GM18517 (cell line): ENCODE results near the gene CD93.

Experiments used
- ATAC-seq: cut with Tn5 transposase; IDR thresholded peaks from one replicate; pipeline ENCODE4 v1.9.1; 2021; ENCODE audit warnings: mild to moderate bottlenecking, moderate library complexity; ENCODE audit not compliant: unreplicated experiment

Gene CD93

DNA sequence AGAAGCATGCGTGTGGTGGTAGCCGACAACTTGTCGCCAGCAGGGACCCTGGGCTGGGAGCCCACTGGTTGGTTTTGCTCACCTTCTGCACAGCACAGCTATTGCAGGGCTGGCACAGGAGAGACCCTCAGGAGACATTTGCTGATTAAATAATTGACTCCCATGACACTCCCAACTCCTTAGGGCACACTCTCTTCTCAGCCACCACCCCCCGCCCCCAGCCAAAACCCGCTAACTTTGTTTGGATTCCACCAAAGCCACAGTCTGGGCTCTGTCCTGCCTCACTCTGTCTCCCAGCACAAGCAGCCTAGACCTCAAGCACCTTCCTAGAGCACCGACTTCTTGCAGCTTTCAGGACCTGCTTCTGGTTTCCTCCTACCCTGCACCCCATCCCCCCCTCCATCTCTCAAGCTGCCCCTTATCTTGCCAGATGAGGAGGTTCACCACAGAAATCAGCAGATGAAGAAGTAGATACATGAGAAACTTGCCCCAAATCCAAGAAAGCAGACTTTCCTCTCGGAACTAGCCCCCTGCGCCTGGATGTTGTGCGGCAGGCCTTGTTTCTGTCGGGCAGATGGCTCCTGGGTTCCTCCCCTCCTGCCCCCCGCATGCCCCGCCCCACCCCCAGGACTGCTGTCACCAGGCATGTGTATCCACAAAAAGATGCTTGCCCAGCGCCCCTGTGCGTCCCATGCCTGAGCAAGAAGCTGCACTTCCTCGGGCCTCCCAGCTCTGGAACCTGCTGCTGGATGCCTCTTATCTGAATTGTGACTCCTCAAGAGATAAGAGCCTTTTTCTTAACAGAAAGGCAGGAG lies 35.0 kb upstream of the CD93 start:
- no peak for ATAC-seq

DNA sequence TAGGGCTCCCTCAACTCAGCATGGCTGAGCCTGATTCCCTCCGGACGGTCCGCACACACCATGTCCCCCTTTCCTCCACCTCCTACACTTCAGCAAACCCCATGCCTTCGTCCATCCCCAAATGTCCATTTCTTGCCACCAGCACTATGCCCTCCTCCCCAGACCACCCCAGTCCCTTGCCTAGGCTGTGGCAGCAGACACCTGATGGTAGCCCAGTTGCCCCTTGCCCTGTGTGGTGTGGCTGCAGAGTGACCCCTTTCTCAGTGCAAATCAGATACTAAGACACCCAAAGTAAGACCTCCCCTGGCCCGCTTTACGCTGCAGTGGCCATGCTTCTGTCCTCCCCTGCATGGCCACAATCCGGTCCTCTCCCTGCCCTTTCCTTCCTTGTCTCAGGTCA lies 34.1 kb upstream of the CD93 start:
- ATAC-seq = no peak

DNA sequence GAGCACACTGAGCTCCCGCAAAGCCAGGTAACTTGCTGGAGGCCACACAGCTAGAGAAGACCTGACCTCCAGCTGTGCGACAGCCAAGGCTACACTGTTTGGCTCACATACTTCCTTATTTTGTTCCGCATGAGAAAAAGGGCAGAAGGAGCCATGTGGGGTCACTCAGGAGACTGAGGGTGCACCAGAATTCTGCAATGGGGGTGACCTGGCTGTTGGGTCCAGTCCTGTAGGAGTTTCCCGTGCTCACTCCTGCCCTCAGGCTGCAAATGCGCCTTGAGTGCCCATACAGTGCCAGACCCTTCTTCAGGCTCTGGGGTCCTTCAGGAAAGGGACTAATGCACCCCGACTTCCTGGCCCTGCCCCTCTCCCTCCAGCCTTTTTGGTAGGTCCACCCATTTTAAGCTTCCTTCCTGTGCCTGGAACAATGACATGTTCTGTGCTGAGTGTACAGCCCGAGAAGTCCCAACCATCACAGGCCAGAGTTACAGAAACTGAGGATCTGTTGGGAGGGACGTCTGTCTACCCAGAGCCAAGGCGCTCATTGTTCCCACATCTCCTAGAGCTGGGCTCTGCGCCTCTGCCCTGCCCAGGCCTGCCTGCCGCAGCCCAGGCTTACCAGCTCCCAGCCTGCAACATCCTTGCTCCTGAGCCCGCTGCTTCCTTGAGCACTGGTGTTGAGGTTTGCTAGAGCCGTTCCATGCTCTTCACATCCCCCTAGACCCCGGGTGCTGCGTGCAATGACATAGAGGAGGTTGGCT lies 33.5 kb upstream of the CD93 start:
- no peak for ATAC-seq

DNA sequence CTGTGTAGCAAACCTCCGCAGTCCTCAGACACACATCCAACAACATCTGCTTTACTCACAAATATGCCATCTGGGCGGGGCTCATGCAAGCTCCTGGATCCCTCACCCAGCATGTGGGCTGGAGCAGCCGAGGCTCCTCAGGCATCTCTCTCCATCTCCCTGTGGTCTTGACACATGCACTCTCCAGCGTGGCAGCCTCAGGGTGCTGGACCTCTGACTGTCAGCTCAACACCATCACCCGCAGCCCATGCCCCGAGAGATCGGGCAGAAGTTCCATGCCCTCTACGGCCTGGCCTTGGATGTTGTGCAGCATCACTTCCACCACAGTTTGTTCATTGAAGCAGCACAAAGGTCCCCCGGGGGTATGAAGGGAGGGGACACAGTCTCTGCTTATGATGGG lies 32.6 kb upstream of the CD93 start:
- no peak for ATAC-seq

DNA sequence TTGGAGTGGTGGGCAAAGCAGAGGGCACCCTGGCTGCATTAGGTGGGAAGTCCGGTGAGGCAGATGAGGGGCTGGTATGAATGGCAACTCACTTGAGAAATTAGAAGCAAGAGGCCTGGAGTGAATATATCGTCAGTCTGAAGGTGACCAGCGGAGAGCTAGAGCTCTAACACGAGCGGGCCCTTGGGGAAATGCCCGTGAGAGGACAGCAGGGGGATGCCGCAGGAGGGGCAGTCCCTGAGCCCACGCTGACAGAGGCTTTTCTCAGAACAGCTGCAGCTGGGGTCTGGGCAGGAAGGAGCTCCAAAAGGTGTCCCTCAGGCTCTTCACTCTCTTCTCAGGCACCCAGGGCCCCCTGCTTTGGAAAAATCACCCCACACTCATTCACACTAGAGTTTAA lies 32.0 kb upstream of the CD93 start:
- no peak for ATAC-seq

DNA sequence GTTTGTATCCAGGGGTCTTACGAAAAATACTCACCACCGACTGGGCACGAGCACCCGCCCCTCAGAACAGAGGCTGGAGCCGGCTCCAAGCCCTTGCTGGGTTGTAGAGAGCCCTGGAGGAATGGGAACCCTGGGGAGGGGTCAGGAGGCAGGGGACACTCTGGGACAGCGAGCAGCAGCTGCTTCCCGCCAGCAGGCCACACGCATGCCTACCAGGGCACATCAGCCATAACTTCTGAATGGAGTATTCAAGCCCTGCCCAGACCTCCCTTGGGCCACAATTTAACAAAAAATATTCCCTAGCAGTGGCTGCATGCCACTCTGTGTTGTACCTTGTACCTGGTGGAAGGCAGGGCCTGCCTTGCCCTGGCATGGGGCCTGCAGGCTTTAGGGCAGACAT lies 31.6 kb upstream of the CD93 start:
- no peak for ATAC-seq

DNA sequence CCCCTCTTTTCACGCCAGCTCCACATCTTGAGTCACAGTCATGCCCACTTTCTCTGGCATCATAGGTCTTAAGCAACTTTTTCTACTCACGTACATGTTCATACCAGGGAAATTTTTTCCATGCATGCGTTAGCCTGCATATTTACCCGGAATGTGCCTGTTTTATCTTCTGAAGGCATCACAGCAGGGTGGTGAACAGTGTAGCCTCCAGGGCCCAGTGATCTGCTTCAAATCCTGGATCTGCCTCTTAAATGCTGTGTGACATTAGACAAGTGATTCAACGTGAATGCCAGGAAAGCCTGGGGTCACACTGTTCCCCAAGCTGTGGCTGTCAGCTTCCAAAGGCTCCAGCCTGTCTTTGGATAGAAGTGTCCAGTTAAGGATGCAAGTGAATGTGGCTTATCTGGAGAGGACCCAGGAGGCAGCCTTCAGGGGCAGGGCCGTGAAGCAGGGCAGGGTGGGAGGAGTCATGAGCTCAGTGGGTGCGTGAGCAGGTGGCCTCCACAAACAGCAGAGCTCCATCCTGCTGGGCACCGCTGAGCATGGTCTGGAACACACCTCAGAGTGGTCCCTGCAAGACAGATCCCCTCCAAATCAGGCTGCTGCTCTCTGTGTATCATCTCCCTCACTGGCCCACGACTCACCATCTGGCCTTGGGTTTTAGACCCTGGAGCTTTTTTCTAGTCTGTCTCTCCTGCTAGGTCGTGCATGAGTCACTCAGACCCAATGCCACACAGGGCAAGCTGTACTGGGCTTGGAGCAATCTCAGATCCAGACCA lies 30.4 kb upstream of the CD93 start:
- no peak for ATAC-seq

DNA sequence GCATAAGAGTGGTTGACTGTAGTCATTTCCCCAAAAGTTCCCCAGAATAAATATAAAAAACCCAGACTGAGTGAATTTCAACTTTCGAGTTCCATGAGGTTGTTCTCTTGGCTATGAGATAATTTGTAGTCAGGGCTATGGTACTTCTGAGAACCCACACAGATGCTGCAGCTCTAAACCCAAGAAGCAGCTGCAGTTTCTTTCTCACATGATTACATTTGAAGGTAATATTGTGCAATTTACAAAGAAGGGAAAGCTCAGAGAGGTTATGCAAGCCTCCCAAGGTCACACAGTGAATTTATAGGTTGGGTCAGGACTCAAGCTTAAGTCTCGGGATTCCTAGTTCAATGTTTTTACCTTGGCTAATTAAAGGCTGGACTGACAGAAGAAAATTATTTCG lies 29.7 kb upstream of the CD93 start:
- ATAC-seq = no peak

DNA sequence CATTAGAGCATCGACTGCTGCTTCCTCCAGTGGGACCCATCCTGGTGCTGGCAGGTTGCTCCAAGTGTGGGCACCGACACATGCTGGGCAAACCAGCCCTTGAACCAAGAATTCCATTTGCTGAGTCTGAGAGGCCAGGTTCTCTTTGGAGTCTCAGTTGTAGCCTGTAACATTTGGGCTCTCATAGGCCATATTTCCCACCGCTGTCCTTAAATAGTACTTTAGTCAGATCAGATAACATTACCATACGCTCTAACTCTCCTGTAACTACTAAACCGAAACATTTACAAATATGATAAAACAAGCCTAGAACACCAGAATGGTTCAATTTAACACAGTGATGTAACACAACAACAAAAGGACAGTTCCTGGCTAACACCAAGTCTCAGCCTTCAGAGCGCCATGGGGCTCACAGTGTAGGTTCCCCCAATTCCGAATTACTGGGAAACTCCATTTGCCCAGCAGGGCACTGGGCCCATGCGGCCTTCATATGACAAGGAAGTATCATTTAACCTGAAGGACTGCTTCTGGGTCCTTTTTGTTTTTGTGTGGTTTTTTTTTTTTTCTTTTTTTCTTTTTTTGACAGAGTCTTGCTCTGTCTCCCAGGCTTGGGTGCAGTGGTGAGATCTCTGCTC lies 28.4 kb upstream of the CD93 start:
- no peak for ATAC-seq

DNA sequence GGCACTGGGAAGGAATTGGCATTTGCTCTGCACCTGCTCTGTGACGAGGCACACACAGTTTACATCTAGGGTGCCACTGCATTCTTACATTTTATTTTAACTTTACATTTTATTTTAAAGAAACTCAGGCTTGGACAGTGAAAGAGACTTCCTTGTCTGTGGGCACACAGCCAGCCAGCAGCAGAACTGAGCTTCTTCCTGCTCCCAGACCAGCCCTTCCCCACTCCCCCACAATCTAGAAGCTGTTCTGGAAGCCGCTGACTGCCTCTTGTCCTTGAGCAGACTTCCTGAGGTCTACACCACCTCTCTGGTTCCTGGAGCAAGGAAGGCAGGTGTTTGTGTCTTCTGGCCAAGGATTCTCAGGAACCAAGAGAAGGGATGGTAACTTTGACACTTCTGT lies 27.9 kb upstream of the CD93 start:
- ATAC-seq = no peak

DNA sequence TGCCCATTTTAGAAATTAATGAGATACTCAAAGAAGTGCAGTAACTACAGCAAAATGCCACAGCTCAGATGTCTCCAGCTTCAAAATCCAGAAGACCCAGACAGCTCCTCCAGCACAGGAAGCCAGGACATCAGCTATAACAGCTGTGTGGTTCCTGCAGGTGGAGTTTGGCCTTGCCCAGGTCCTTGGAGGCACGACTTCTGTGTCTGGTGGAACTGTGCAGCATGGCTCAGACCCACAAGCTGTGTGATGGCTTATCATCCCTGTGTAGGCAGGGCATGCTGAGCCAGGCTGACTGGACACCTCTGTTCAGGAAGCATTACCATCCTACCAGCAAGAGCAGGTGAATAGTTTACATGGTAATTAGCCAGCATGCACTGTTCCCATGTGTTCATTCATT lies 26.5 kb upstream of the CD93 start:
- no peak for ATAC-seq

DNA sequence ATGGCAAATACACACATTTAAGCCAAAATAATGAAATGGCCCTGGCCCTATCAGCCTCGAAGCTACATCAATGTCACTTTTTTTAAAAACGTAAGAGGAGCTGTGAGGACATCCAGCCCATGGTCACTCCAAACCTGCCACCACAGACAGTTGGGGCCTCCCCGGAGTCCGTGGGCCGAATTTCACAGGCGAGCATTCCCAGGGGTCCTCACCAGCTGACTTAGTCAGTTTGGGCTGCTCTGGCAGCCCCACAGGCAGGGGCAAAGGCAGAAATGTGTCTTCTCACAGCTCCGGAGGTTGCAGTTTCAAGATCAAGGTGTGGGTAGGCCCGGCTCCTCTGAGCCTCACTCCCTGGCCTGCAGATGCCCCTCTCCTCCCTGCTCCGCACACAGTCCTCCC lies 25.8 kb upstream of the CD93 start:
- no peak for ATAC-seq

DNA sequence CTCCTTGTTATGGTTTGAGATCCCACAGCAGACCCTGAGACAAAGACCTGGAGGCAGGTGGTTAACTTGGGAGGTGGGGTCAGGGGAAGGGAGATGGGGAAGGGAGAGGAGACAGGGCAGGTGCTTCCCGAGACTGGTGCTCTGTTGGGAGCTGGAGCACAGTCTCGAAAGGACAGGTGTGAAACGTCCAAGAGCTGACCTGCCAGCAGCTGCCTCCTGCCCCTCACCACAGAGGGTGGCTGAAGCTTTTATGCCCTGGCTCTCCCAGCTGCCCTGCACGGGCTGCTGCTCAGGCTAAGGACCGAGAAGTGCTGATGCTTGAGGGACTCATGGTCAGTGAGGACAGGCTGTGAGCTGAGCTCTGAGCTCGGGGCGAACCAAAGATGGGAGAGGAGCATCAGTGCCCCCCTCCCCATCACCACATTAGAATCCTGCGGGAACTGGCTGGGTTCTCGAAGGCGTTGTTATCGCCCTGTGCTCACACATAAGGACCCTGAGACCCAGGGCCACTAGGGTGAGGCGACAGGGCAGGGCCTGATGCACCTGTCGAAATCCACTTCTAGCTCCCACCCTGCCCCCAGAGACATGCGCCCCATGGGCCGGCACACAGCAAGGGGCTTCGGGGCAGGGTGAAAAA lies 25.3 kb upstream of the CD93 start:
- no peak for ATAC-seq

DNA sequence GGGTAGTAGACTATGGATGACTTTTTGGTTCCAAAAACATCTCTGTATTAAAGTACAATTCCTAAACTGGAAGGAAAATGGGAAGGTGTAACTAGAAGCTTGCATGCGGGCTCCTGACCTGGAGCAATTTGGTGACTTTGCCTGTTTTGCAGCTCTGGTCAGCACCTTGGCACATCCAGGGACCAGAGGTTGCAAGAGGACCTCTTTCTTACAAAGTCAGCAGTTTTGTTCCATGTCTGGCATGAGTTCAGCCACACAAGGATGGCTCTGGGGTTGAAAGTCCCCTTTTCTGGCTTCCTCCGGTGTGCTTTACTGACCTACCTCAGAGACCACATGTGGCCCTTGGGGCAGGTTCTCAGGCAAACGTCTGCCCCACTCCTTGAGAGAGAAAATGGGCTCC lies 22.7 kb upstream of the CD93 start:
- ATAC-seq = no peak

DNA sequence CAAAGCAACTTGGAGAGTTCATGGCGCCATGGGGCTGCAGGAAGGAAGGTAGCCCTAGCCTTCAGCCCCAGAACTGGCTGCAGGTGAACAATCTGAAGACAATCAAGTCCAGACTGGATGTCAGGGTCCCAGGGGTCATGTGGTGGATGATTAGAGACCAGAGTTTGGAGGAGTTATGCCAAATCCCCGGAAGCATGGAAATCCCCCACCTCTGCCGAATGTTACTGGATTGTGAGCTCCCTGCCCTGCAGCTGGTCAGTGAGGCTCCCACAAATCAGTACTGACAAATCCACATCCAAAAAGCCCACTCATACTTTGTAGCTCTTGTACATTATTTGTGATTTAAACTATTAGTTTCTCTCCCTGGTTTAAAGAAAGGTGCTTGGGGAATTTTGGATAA lies 21.3 kb upstream of the CD93 start:
- ATAC-seq = no peak

DNA sequence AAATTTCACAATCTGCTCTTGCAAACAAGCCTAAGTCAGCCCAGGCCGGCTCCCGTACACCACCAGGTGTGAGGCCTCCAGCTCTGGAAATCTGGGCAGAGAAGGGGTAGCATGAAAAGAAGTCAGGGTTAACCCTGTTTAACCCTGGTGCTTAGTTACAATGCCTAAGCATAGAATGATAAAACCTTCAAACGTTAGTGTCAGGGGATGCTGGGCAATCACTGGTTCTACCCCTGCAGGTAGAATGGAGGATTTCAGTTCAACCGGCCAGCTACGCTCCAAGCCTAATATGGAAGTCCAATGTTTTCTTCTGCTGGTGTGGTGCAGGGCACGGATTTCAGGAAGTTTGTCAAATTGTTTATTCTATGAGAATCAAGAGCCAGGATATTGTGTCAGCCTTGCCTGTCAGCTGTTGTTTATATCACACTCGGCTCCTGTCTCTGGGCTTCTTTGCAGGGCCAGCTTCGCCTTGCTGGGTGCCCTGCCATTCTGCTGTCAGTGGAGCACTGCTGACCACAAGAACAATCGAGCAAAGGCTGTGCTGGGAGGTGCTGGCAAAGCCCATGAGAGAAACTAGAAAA lies 20.2 kb upstream of the CD93 start:
- no peak for ATAC-seq

DNA sequence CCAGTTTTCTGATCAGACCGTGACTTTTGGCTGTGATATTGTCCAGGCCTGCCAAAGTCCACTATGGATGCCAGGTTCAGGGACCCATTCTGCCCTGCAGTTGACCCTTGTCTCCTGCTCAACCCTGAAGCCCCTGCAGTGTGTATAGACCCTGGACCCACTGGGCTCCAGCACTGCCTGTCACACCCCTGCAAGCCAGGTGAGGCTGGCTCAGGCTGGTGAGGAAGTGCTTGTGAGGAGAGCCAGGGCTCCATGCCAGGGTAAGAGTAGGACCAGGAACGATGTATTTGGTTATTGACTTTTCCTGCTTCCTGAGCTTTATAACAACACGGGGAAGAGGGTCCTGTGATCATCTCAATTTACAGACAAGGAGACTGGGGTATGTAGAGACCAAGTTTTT lies 19.1 kb upstream of the CD93 start:
- ATAC-seq = no peak

DNA sequence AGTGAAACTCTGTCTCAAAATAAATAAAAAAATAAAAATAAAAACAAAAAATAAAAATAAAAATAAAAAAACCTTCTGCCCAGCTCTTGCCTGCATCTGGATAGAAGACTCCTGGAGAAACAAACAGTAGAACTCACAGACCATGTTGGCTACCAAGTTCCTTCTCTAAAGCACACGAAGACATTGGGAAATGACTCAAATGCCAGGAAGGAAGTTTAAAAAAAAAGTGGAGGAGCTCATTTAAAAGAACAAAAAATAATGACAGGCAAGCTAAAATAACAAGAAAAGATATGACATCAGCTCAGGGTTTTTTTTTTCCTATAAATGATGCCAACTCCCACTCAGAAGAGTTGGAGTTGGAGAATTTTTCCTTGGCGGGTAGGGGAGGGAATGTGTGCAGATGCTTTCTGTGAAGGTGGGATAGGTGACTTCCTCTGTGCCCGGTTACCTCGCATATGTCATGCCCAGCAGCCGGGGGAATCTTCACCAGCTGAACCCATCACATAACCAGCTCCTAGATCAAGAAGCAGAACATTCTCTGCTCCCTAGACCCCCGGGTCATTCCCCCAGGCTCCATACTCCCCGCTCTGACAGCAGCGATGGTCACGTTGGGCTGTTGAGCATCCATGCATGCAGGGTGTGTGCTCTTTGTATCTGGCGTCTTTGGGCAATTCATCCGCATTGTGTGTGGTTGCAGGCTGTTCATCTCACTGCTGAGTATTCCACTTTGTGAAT lies 17.3 kb upstream of the CD93 start:
- ATAC-seq = no peak

DNA sequence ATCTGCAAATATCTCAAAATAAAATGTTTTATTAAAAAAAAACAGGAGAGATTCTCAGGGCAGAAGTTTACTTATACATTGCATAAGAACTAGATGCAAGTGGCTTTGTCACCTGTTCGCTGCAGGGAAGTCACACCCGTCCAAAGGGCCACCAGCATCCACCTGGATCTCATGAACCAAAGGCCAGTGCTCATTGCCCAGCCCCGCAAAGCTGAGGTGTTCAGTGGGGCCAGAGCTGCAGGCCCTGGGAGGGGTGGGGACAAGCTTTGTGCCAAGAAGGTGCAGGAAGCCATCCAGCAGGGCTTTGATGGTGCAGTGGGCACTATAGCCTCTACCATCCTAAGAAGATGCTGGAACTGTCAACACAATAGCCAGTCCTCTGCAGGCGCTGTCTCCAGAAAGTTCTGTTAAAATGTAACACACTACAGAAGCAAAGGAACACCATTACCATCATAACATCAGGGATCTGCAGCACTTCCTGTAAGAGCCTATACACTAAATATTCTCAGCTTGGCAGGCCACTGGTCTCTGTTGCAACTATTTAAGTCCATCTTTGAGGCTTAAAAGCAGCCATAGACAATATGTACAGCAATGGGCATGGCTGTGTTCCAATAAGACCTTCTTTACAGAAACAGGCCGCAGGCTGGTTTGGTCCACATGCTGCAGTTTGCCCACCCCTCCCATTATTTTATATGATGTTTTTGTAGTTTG lies 15.7 kb upstream of the CD93 start:
- ATAC-seq = no peak
